ENCODE measurements around the gene TRIM68.

TRIM68 gene

DNA sequence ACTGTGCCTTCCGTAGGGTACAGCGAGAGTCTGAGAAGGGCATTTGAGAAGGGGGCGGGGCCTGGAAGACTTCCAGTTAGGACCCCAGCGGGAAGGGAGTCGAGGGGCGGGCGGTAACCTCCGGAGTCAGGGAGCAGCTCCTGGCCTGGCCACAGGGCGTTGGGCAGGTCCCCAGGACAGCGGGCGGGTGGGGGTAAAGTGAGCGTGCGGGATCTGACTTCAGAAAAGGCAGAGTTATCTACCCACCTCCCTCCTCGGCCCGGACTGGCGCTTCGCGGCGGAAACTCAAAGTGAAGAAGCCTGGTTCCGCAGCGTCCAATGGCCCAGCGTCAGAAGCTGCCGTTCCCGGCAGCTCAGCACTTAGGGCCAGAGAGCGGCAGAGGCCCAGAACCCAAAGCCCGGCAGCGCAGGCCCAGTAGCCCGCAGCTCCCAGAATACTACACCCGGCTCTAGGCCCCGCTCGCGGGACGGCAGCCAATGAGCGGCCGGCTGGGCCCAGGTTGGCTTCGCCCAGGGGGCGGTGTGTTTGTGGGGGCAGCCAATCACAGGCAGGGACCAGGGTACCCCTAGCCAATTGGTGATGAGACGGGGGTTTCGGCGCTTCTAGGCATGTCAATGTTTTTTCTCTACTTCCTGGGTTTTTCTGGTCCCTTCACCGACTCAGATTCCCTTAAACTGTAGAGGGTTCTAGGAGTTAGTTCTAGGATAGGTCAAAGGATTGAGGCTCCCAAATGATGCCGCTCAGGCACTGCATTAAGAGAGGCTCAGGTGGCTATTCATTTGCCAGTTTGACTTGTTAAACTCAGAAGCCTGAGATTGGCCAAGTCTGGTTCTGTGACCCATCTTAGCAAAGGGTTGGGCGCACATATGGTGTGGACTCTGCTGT is at the start of gene TRIM68:
Gene TRIM68 (minus strand): TSS at position 451 of the 886 bp plus-strand sequence. CDS start 2,727 bp downstream, outside the sequence.
- peak; percentile 88 for DNase-seq (ENCODE audit: low read depth)

- DNase-seq (ENCODE audit: low read depth): no peak
Observed at GRCh38 chr11:4654635-4655369, 46.8 kb upstream of the TRIM68 start.

GRCh38 chr11:4647766-4648165 is 39.7 kb upstream of the TRIM68 start:
- no peak for DNase-seq (ENCODE audit: low read depth)

GRCh38 chr11:4645974-4646373 is 37.9 kb upstream of the TRIM68 start:
- no peak for DNase-seq (ENCODE audit: low read depth)

GRCh38 chr11:4644233-4644632 is 36.2 kb upstream of the TRIM68 start:
- no peak for DNase-seq (ENCODE audit: low read depth)

DNA sequence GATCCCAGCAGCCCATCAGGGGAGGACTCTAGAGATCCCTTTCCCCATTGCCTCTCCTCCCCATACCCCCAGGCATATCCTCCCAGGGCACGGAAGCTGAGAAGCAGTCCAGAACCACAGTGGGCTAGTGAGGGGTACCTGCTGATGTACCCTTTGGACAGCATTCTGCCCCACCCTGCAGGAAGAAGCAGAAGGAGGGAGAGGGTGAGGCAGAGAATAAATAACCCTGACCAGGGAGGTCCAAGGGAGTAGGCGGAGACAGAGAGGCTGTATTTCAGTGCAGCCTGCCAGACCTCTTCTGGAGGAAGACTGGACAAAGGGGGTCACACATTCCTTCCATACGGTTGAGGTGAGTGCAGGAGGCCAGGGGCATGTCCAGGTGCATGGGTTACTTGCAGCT is 35.7 kb upstream of the TRIM68 start, which contains the start of gene OR51E1:
Gene OR51E1 (plus strand): TSS at position 301 of the 400 bp plus-strand sequence. CDS start 8,545 bp downstream, outside the sequence.
- DNase-seq (ENCODE audit: low read depth): no peak

- DNase-seq (ENCODE audit: low read depth): no peak
Observed at GRCh38 chr11:4643076-4643475, 35.0 kb upstream of the TRIM68 start.

GRCh38 chr11:4642043-4642442 is 34.0 kb upstream of the TRIM68 start:
- no peak for DNase-seq (ENCODE audit: low read depth)

DNA sequence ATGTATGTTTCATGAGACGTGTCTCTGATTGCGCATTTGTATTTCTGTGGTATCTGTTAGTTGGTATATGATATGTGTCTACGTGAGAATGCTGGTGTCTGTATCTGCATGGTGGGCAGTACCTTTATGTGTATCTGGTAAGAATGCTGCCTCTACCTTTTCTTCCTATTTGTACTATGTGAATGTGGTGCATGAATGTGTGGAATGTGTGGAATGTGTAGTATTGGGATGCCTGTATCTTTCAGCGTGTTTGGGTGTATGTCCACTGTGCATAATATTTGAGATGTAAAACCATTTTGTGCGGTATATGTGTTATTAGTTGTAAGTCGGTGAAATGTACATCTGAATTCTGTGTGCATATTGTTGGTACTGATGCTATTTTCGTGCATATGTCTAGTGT is 33.5 kb upstream of the TRIM68 start:
- DNase-seq (ENCODE audit: low read depth): no peak

GRCh38 chr11:4639931-4640330 is 31.9 kb upstream of the TRIM68 start:
- no peak for DNase-seq (ENCODE audit: low read depth)

DNA sequence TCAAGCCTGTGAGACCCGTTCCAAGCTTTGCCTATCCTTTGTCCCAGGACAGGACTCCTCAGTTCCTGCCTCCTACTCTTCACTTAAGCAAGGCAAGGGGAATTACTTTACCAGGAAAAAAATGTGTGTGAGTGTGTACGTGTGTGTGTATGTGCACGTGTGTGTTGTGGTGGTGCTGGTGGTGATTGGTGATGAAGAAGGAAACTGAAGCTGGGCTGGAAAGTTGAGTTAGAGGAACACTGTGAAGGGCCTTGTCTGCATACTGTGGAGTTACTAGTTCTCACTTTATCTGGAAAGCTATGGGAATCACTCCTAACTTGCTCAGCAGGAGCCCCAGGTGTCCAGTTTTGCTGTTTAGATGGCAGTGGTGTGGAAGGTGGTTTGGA is 29.6 kb upstream of the TRIM68 start:
- DNase-seq (ENCODE audit: low read depth): no peak

DNA sequence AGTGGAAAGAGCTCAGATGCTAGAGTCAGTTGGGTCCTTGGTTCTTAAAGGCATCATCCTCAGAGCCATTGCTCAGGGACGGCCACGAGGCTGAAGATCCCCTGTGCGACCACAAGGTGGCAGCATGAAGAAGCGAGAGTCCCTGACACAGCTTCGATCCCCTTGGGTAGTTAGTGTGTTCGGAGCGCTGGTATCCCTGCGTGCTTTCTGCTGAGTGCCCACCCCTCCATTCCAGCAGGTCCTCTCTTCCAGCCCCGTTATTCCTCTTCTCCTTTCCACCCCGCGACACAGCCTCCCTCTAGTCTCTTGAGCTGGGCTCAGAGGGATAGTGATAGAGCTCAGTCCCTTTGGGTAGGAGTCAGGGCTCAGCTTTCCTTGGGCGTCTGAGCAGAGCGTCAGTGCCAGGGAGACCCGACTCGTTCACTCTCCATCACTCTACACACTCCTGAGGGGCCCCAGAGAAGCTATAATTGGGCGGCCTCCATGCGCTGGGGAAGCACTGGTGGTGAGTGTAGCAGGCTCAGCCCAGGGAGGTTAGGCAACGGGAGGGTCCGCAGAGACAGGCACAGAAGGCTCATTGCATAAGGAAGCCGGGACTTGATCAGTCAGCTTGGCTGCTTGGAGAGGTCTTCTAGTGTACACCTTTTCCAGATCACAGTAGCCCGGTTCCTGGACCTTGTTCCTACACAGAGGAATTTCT is 29.1 kb upstream of the TRIM68 start, which contains the start of gene OR51D1:
Gene OR51D1 (plus strand): TSS at position 516 of the 700 bp plus-strand sequence. CDS start 2,314 bp downstream, outside the sequence.
- peak; percentile 43 for DNase-seq (ENCODE audit: low read depth)

- DNase-seq (ENCODE audit: low read depth): no peak
Observed at GRCh38 chr11:4636136-4636535, 28.1 kb upstream of the TRIM68 start.

DNA sequence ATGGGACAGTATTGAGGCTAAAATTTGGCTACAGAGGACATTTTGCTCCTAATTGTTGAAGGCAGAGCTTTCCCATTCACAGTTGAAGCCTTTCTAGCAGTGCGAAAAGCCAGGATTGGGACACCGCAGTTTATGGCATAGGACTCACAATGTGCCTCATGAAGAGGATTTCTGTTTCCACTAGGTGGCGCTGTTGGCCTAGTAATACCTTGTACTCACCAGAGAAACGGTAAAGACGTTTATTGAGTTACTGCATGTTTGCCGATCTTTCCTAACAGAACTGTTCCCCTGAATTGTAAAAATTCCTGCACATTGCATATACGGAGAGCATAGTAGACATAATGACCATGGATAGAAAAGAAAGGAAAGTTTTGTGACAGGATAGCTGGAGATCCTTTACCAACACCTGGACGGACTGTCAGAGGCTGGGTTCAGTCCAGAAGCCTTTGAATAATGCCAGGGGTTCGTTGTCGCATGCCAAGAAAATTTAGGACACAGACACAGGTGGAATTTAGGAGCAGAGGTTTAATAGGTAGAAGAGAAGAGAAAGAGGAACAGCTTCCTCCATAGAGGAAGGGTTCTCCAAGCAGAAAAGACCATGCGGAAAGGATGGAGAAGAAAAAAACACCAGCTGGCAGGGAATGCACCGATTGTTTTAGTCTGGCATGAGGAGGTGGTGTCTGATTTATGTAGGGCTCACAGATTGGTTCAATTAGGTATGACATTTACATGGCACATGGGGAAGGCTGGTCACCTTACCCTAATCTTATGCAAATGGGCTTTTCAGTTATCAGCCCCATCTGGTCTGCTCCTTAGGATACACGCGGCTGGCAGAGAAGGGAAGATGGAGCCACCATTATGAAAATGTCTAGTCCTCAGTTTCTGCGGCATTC is 18.4 kb upstream of the TRIM68 start:
- no peak for DNase-seq (ENCODE audit: low read depth)

- DNase-seq (ENCODE audit: low read depth): no peak
Observed at GRCh38 chr11:4619514-4619913, 11.5 kb upstream of the TRIM68 start.

DNA sequence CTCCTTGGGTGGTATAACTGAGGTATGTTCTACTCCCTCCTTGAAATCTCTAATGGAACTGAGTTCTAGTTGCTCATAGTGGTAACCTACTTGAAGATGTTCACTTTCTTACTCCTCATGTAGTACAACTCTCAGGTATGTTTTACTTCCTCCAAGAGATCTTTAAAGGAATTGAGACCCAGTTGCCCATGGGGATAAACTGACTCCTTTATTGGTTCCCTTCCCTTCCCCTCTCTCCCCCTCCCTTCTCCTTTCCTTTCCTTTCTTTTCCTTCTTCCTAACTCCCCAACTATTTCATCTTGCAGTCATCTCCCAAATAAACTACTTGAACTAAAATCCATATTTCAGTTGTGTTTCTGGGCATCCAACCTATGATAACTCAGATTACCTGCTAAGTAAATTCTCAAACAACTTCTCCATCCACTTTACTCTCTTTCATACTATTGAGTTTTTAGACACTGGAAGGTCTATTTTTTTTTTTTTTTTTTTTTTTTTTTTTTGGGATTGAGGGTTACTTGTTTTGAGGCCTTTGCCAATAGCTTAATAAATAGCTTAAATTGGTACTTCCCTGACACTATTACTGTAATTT is 7.9 kb upstream of the TRIM68 start:
- DNase-seq (ENCODE audit: low read depth): no peak

GRCh38 chr11:4611986-4612385 is 4.0 kb upstream of the TRIM68 start:
- DNase-seq (ENCODE audit: low read depth): no peak

DNA sequence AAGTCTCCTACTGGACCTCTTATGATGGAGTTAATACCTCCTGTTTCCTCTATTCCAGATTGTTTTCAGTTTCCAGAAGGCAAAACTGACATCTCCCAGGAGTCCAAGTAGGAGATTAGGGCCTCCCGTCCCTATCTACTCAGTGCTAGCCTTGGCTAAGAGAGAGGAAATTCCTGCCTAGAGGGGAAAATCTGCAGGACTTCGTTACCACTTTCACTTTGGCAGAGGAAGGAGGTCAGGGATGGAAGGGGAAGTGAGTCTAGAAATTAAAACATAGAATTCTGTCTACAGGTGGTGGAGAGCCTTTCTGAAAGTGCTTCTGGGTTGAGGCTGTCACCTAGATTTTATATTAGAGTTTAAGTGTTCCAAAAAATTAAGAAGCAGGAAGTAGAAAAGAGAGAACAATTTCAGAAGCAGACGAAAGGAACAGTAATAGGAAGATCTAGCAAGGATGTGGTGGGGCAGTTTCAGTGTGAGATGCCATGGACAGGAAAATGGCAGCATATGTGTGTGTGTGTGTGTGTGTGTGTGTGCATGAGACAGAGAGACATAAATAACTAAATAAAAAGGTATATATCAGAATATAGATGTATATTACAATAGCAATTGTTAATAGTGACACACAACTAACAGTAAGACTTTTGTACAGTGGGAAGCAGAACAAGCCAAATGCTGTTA is 2.4 kb upstream of the TRIM68 start:
- DNase-seq (ENCODE audit: low read depth): no peak

DNA sequence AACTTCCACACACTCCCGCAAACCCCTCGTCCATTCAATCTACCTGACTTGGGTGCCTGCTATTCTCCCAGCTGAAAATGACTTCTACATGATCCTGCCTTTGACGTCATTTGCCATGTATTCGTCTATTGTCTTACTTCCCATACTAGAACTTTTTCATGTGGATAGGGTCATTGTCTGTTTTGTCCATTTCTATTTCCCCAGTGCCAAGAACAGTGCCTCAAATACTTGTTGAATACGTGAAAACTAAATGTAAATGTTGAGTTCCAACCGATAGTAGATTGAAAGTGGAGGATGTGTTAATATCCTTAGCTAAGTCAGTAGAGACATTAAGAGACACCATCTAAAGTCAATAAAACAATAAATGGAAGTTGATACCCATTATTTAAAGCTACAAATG is 935 bp downstream of the TRIM68 start:
- no peak for DNase-seq (ENCODE audit: low read depth)

All from stimulated activated CD8-positive, alpha-beta memory T cell treated with anti-CD3 and anti-CD28 coated beads, Interleukin-15, amount 100 ng/mL, for 1 hour (primary cell).